HepG2 (cell line): Measurements from ENCODE around the gene FNDC3B. TPM values are rescaled to one million over a fixed set of nuclear protein-coding genes. Genes with fewer than 3 reads are reported as not detected.

ENCODE experiments used
- ATAC-seq: fragments of 200-7000 bp; cut with Tn5 transposase; 3 replicates; pipeline ENCODE4 v1.9.1; 2020; ENCODE audit warnings: mild to moderate bottlenecking, moderate library complexity
- BruUV-seq: library from RNA; stranded (reverse); fragments of 400-500 nt; replicated peaks from 2 replicates; lab custom pipeline; 2021; lab: Mats Ljungman, UMichigan
- CTCF ChIA-PET: fragments of 300-600 bp; formaldehyde crosslinking; extraction: SDS; loops from one replicate; lab custom pipeline; 2021; ENCODE audit warnings: low total read pairs, inconsistent platforms, low intra/inter-chr PET ratio; lab: Yijun Ruan, JAX
- POLR2A ChIA-PET: fragments of 350-600 bp; sonication (Branson Sonifier 250); formaldehyde crosslinking; loops from one replicate; lab custom pipeline; 2020; ENCODE audit warnings: antibody characterized with exemption, inconsistent platforms; lab: Yijun Ruan, JAX
- DNase-seq: peaks from one replicate; pipeline ENCODE4 v3.0.0-alpha.2; 2015; ENCODE audit warnings: low spot score
- FAIRE-seq: peaks from 3 replicates; lab custom pipeline; 2011; peaks lifted over from hg19 to GRCh38; lab: Jason Lieb, UNC
- H2AFZ ChIP-seq: one replicate; pipeline ENCODE4 v1.6.1; 2011; ENCODE audit warnings: low read length, inconsistent platforms
- H3K27ac ChIP-seq: fragments of 300-600 bp; 3 replicates; pipeline ENCODE4 v1.8.0; 2011; ENCODE audit warnings: mixed run types, mild to moderate bottlenecking, mixed read lengths, low read length, inconsistent platforms; ENCODE audit not compliant: insufficient read depth; ENCODE audit errors: extremely low read length
- H3K27me3 ChIP-seq, 2 experiments: fragments of 200-600 bp in 1 of 2; 2 replicates in 1 of 2; 3 replicates in 1 of 2; pipeline versions ENCODE4 v1.6.0 to v1.8.0; 2011; ENCODE audit warnings: low read length in 2 of 2, mild to moderate bottlenecking in 2 of 2, moderate library complexity in 2 of 2, inconsistent platforms in 1 of 2; ENCODE audit not compliant: insufficient read depth in 2 of 2, control insufficient read depth in 1 of 2
- H3K36me3 ChIP-seq, 2 experiments: fragments of 200-600 bp in 1 of 2; replicated peaks in 1 of 2; 2 replicates in 1 of 2; 3 replicates in 1 of 2; pipeline versions ENCODE4 v1.5.1 to v1.8.0; 2011; ENCODE audit warnings: low read length in 2 of 2, inconsistent platforms in 1 of 2; ENCODE audit not compliant: insufficient read depth in 2 of 2, control insufficient read depth in 1 of 2
- H3K4me1 ChIP-seq: 2 replicates; pipeline ENCODE4 v1.5.1; 2012; ENCODE audit warnings: low read length, inconsistent platforms; ENCODE audit not compliant: insufficient read depth
- H3K4me2 ChIP-seq: 2 replicates; pipeline ENCODE4 v1.6.0; 2011; ENCODE audit warnings: low read depth, low read length, inconsistent platforms
- H3K4me3 ChIP-seq, 3 experiments: fragments of 200-600 bp in 1 of 3; sonication (generic), shearing (Covaris generic) in 1 of 3; replicated peaks in 1 of 3; 2 replicates each; pipeline ENCODE4 v1.5.1; 2011 to 2016; ENCODE audit warnings: low read length in 3 of 3, inconsistent platforms in 2 of 3, low read depth in 2 of 3, mild to moderate bottlenecking in 2 of 3, control low read depth in 1 of 3, mixed read lengths in 1 of 3; ENCODE audit not compliant: insufficient read depth in 1 of 3
- H3K79me2 ChIP-seq: one replicate; pipeline ENCODE4 v1.6.1; 2011; ENCODE audit warnings: low read length, inconsistent platforms; ENCODE audit not compliant: insufficient read depth
- H3K9ac ChIP-seq: 2 replicates; pipeline ENCODE4 v1.6.0; 2011; ENCODE audit warnings: mild to moderate bottlenecking, low read depth, low read length, inconsistent platforms; ENCODE audit not compliant: insufficient read depth
- H3K9me3 ChIP-seq: 2 replicates; pipeline ENCODE4 v1.5.1; 2012; ENCODE audit warnings: mild to moderate bottlenecking, low read length
- H4K20me1 ChIP-seq: 2 replicates; pipeline ENCODE4 v1.6.0; 2011; ENCODE audit warnings: inconsistent platforms, mild to moderate bottlenecking, low read length, moderate library complexity; ENCODE audit not compliant: insufficient read depth
- DDIT3 ChIP-seq: sonication (generic); formaldehyde crosslinking; IDR thresholded peaks from 2 replicates; pipeline ENCODE4 v1.4.0; 2020; ENCODE audit warnings: mild to moderate bottlenecking, missing genetic modification reagents
- EP300 ChIP-seq, 3 experiments: sonication (generic) in 1 of 3; formaldehyde crosslinking in 1 of 3; IDR thresholded peaks; 2 replicates each; pipeline versions ENCODE4 v1.5.1 to v1.6.1; 2011 to 2020; ENCODE audit warnings: low read depth in 2 of 3, low read length in 2 of 3, borderline replicate concordance in 1 of 3, improper control_type of control experiment in 1 of 3, mild to moderate bottlenecking in 1 of 3, missing genetic modification reagents in 1 of 3, moderate library complexity in 1 of 3
- HNF4A ChIP-seq: sonication (generic); formaldehyde crosslinking; IDR thresholded peaks from 2 replicates; pipeline ENCODE4 v1.4.0; 2020; ENCODE audit warnings: missing genetic modification reagents
- NPAS2 ChIP-seq: sonication (generic); formaldehyde crosslinking; IDR thresholded peaks from 2 replicates; pipeline ENCODE4 v1.8.0; 2022; ENCODE audit warnings: mild to moderate bottlenecking, missing genetic modification reagents, borderline replicate concordance
- PCBP2 ChIP-seq: fragments of 200-400 bp; formaldehyde crosslinking; optimal IDR thresholded peaks from 2 replicates; pipeline ENCODE3; 2018; ENCODE audit warnings: low read length, low read depth; ENCODE audit not compliant: poor library complexity, severe bottlenecking
- PITX1 ChIP-seq: sonication (generic); formaldehyde crosslinking; IDR thresholded peaks from 2 replicates; pipeline ENCODE4 v1.5.1; 2020; ENCODE audit warnings: mild to moderate bottlenecking, missing genetic modification reagents
- RBM22 ChIP-seq: fragments of 200-400 bp; formaldehyde crosslinking; optimal IDR thresholded peaks from 2 replicates; pipeline ENCODE3; 2017; ENCODE audit warnings: mild to moderate bottlenecking, low read length, moderate library complexity
- SMAD3 ChIP-seq: sonication (generic); formaldehyde crosslinking; IDR thresholded peaks from 2 replicates; pipeline ENCODE4 v1.4.0; 2020; ENCODE audit warnings: missing genetic modification reagents
- SRSF9 ChIP-seq: fragments of 200-400 bp; formaldehyde crosslinking; IDR thresholded peaks from 2 replicates; pipeline ENCODE4 v1.6.1; 2018; ENCODE audit warnings: borderline replicate concordance, mild to moderate bottlenecking, low read depth, low read length; ENCODE audit not compliant: insufficient read depth, poor library complexity, severe bottlenecking
- ZC3H13 ChIP-seq: sonication (generic); formaldehyde crosslinking; IDR thresholded peaks from 2 replicates; pipeline ENCODE4 v1.8.1; 2023; ENCODE audit warnings: mild to moderate bottlenecking, missing genetic modification reagents, moderate library complexity
- ZFP41 ChIP-seq: sonication (generic); formaldehyde crosslinking; IDR thresholded peaks from 2 replicates; pipeline ENCODE4 v1.4.0; 2020; ENCODE audit warnings: mild to moderate bottlenecking, missing genetic modification reagents, borderline replicate concordance
- ZMYM2 ChIP-seq: sonication (generic); formaldehyde crosslinking; IDR thresholded peaks from 2 replicates; pipeline ENCODE4 v1.8.0; 2022; ENCODE audit warnings: mild to moderate bottlenecking, missing genetic modification reagents
- ZNF235 ChIP-seq: sonication (generic); formaldehyde crosslinking; IDR thresholded peaks from 2 replicates; pipeline ENCODE4 v1.8.1; 2023; ENCODE audit warnings: mild to moderate bottlenecking, missing genetic modification reagents, borderline replicate concordance
- ZNF24 ChIP-seq: fragments of 450-650 bp; IDR thresholded peaks from 2 replicates; pipeline ENCODE4 v1.6.1; 2017; ENCODE audit warnings: antibody characterized with exemption, mild to moderate bottlenecking
- ZNF275 ChIP-seq: sonication (generic); formaldehyde crosslinking; IDR thresholded peaks from 2 replicates; pipeline ENCODE4 v1.8.0; 2022; ENCODE audit warnings: missing genetic modification reagents, mild to moderate bottlenecking, inconsistent platforms, borderline replicate concordance
- ZNF468 ChIP-seq: sonication (generic); formaldehyde crosslinking; IDR thresholded peaks from 2 replicates; pipeline ENCODE4 v1.8.0; 2022; ENCODE audit warnings: mild to moderate bottlenecking, moderate library complexity, missing genetic modification reagents
- ZNF615 ChIP-seq: sonication (generic); formaldehyde crosslinking; IDR thresholded peaks from 2 replicates; pipeline ENCODE4 v1.5.0; 2020; ENCODE audit warnings: mild to moderate bottlenecking, missing genetic modification reagents, borderline replicate concordance
- ZNF674 ChIP-seq: sonication (generic); formaldehyde crosslinking; IDR thresholded peaks from 2 replicates; pipeline ENCODE4 v1.5.0; 2020; ENCODE audit warnings: low read depth, mild to moderate bottlenecking, missing genetic modification reagents
- ZNF7 ChIP-seq: IDR thresholded peaks from 2 replicates; pipeline ENCODE4 v1.6.1; 2016; ENCODE audit warnings: missing biosample characterization, missing genetic modification reagents
- ZNF878 ChIP-seq: sonication (generic); formaldehyde crosslinking; IDR thresholded peaks from 2 replicates; pipeline ENCODE4 v1.8.1; 2023; ENCODE audit warnings: mild to moderate bottlenecking, missing genetic modification reagents, moderate library complexity
- WGBS: methylation state at CpG from one replicate; pipeline ENCODE4 v1.1.6; 2017; ENCODE audit warnings: low lambda C conversion rate; 5-methylcytosine and 5-hydroxymethylcytosine counted together
- in situ Hi-C: cut with HindIII; loops from 2 replicates; pipeline ENCODE4 v1.10.0; 2017; ENCODE audit warnings: low pct_unique_long_range_greater_than_20kb; ENCODE audit not compliant: extremely low pct_ligation_motif_present
- intact Hi-C: fragments of 100-400 bp; cut with micrococcal nuclease; formaldehyde crosslinking; loops from one replicate; pipeline ENCODE4 v1.10.0; 2022; ENCODE audit not compliant: unreplicated experiment
- polyA plus RNA-seq, 8 experiments: library from polyadenylated mRNA; depleted of rRNA in 3 of 8; stranded (reverse) in 7 of 8; unstranded in 1 of 8; fragments of >200 nt; fragmentation: Illumina TruSeq in 4 of 8; extraction: Trizol in 4 of 8; gene quantifications; 2 replicates each; pipeline versions ENCODE4 v1.2.1 to v1.2.3, GENCODE V29; 2011 to 2016; ENCODE audit warnings: low read depth in 4 of 8, missing spikeins in 1 of 8, mixed read lengths in 1 of 8; ENCODE audit not compliant: insufficient read depth in 1 of 8
- total RNA-seq, 5 experiments: library from RNA; depleted of rRNA; stranded (reverse); fragments of >200 nt; fragmentation: Illumina TruSeq; extraction: Trizol; gene quantifications; 2 replicates each; pipeline ENCODE4 v1.2.3, GENCODE V29; 2016; ENCODE audit warnings: low read depth in 1 of 5
- TF ChIP-seq, protein P1 (sequence below): fragments of 450-650 bp; IDR thresholded peaks from 2 replicates; pipeline ENCODE4 v1.6.1; 2016

FNDC3B gene
- total and polyA plus RNA-seq, 2 of the 13 experiments (the other 11 are each of a cell fraction or from before 2014, with no cell fraction given) = 74.8 to 103 TPM

GRCh38 chr3:172199850-172200369 lies 160.5 kb downstream of the FNDC3B start:
- Histone ChIP-seq H3K9ac (no peak overlapping the region), H3K4me2 (no peak overlapping the region; the same call in 1 of the 2 replicates), H3K36me3 (peaks cover 7 to 26% of the 10 kb centered on the region in 2 experiments), H3K79me2 (peaks cover 94% of the 10 kb centered on the region), H4K20me1 (peaks cover 95% of the 10 kb centered on the region), H3K4me1 (peaks cover 81% of the 10 kb centered on the region), H3K27me3 (no peaks in the 10 kb centered on the region), H3K9me3 (no peaks in the 10 kb centered on the region), H3K27ac (no peak overlapping the region), H2AFZ (no peak overlapping the region), H3K4me3 (no peak overlapping the region)
- DNase-seq (no peak), ATAC-seq (no peak), FAIRE-seq (no peak)
- ChIA-PET POLR2A (interaction anchor here (1.3 kb wide), 1 partner anchor 22 kb away, joined by 3 read pairs; no protein-coding TSS in a partner anchor), CTCF (no interaction called here)
- in situ Hi-C loops = no loop called here
- no TSS peak for BruUV-seq
- WGBS = 97% methylated on average over 7 of the region's 7 CpGs
- intact Hi-C loops = no loop called here
- TF ChIP-seq ZC3H13 = no peak
- TF ChIP-seq ZNF7 (CRISPR knock-in tag) = no peak
- TF ChIP-seq RBM22 = peak; percentile 93
- no peak for TF ChIP-seq EP300 (IDR thresholded peaks at IDR 0.05; ENCODE audit: low read depth in 2 of 2, low read length in 2 of 2)
- TF ChIP-seq EP300 (CRISPR knock-in tag; IDR thresholded peaks at IDR 0.05; ENCODE audit: borderline replicate concordance) = no peak
- no peak for TF ChIP-seq DDIT3 (CRISPR knock-in tag)
- no peak for TF ChIP-seq ZNF878
- TF ChIP-seq ZNF24 = peak; percentile 92
- TF ChIP-seq HNF4A (CRISPR knock-in tag) = no peak
- no peak for TF ChIP-seq ZMYM2 (CRISPR knock-in tag)
- no peak for TF ChIP-seq PITX1 (CRISPR knock-in tag)
- TF ChIP-seq, protein P1, sequence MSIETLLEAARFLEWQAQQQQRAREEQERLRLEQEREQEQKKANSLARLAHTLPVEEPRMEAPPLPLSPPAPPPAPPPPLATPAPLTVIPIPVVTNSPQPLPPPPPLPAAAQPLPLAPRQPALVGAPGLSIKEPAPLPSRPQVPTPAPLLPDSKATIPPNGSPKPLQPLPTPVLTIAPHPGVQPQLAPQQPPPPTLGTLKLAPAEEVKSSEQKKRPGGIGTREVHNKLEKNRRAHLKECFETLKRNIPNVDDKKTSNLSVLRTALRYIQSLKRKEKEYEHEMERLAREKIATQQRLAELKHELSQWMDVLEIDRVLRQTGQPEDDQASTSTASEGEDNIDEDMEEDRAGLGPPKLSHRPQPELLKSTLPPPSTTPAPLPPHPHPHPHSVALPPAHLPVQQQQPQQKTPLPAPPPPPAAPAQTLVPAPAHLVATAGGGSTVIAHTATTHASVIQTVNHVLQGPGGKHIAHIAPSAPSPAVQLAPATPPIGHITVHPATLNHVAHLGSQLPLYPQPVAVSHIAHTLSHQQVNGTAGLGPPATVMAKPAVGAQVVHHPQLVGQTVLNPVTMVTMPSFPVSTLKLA = no peak
- no peak for TF ChIP-seq ZNF235 (CRISPR knock-in tag)
- TF ChIP-seq ZNF674 (CRISPR knock-in tag) = no peak
- TF ChIP-seq ZNF275 (CRISPR knock-in tag) = no peak
- TF ChIP-seq NPAS2 (CRISPR knock-in tag) = no peak
- TF ChIP-seq SMAD3 (CRISPR knock-in tag) = no peak
- no peak for TF ChIP-seq ZFP41 (CRISPR knock-in tag)
- TF ChIP-seq SRSF9 = no peak
- no peak for TF ChIP-seq ZNF615
- TF ChIP-seq PCBP2 = no peak
- TF ChIP-seq ZNF468 (CRISPR knock-in tag) = no peak
